ENCODE data around the gene IFT57. TPM values are rescaled to one million over a fixed set of nuclear protein-coding genes. Genes with fewer than 3 reads are reported as not detected.

Gene IFT57
- total RNA-seq, 1 donor from 2014 or later = 27.5 TPM

DNA sequence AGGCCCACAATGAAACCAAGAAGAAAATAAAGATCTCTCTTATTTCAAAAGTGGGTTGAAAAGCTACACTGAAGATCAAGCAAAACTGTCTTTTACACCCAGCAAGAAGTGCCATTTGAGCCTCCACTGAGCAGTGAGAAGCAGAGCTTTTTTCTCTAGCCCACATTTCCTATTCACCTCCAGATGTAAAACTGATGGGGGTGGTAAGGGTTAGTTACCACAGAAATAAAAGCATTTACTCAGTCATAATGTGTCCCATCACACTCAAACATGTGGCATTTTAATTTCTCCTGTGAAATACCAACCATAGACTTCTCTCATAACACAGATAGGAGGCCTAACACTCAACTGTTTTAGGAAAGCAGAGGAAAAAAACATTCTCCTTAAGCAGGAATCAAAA lies 21.0 kb downstream of the IFT57 start:
- no peak overlapping the region for H3K9ac ChIP-seq (ENCODE audit: low read length)
- FAIRE-seq (no peak), DNase-seq (ENCODE audit: low read depth) (no peak)
- H4K20me1 ChIP-seq (ENCODE audit: insufficient read depth, low read length) = no peaks in the 10 kb centered on the region
- H3K27ac ChIP-seq (ENCODE audit: low read depth, low read length) = no peak overlapping the region
- no peak overlapping the region for H3K4me3 ChIP-seq (ENCODE audit: insufficient read depth, low read depth, low read length)
- Mint-ChIP-seq H3K36me3 (ENCODE audit: low read depth, unreplicated experiment) (peaks cover 2% of the 10 kb centered on the region), H3K4me3 (ENCODE audit: unreplicated experiment) (no peak overlapping the region), H3K27ac (ENCODE audit: unreplicated experiment) (no peak overlapping the region), H3K27me3 (ENCODE audit: low read depth, unreplicated experiment) (no peaks in the 10 kb centered on the region), H3K9me3 (ENCODE audit: unreplicated experiment) (no peaks in the 10 kb centered on the region), H3K4me1 (ENCODE audit: low read depth, unreplicated experiment) (peaks cover 17% of the 10 kb centered on the region)
- TF ChIP-seq, protein P1, sequence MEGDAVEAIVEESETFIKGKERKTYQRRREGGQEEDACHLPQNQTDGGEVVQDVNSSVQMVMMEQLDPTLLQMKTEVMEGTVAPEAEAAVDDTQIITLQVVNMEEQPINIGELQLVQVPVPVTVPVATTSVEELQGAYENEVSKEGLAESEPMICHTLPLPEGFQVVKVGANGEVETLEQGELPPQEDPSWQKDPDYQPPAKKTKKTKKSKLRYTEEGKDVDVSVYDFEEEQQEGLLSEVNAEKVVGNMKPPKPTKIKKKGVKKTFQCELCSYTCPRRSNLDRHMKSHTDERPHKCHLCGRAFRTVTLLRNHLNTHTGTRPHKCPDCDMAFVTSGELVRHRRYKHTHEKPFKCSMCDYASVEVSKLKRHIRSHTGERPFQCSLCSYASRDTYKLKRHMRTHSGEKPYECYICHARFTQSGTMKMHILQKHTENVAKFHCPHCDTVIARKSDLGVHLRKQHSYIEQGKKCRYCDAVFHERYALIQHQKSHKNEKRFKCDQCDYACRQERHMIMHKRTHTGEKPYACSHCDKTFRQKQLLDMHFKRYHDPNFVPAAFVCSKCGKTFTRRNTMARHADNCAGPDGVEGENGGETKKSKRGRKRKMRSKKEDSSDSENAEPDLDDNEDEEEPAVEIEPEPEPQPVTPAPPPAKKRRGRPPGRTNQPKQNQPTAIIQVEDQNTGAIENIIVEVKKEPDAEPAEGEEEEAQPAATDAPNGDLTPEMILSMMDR (IDR thresholded peaks at IDR 0.05; ENCODE audit: insufficient read depth, low read depth, low read length) = no peak
- no peak for TF ChIP-seq EZH2 (IDR thresholded peaks at IDR 0.05; ENCODE audit: insufficient read depth, low read length)
- no peak overlapping the region for H3K4me2 ChIP-seq (ENCODE audit: low read length)
- no peaks in the 10 kb centered on the region for H3K4me1 ChIP-seq (ENCODE audit: insufficient read depth, low read length)
- peaks cover 4% of the 10 kb centered on the region for H3K36me3 ChIP-seq (ENCODE audit: insufficient read depth, low read length)
- H3K27me3 ChIP-seq (ENCODE audit: insufficient read depth, low read length) = no peaks in the 10 kb centered on the region
- no peaks in the 10 kb centered on the region for H3K79me2 ChIP-seq (ENCODE audit: insufficient read depth, low read length)
- H2AFZ ChIP-seq (ENCODE audit: low read depth, low read length) = no peak overlapping the region
- no peaks in the 10 kb centered on the region for H3K9me3 ChIP-seq (ENCODE audit: insufficient read depth, low read depth, low read length)

DNA sequence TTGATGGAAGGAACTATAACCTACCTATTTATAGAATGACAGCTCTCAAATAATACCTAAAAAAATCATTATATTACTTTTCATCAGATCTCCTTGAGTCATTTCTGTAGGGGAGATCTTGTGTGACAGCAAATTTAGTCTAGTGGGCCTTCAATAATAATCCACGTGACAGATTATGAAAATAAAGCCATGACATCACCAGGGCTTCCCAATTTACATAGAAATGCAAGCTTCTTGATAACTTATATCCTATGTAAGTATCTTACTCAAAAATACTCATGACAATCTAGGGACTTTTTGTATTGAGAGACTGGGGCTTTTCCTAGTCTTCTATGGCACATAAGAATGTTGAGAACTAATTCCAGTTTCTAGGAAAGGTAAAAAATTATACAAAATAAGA lies 21.6 kb downstream of the IFT57 start:
- Histone ChIP-seq H3K4me3 (ENCODE audit: insufficient read depth, low read depth, low read length) (no peak overlapping the region), H3K9ac (ENCODE audit: low read length) (no peak overlapping the region), H3K27me3 (ENCODE audit: insufficient read depth, low read length) (no peaks in the 10 kb centered on the region), H2AFZ (ENCODE audit: low read depth, low read length) (no peak overlapping the region), H3K9me3 (ENCODE audit: insufficient read depth, low read depth, low read length) (no peaks in the 10 kb centered on the region), H3K36me3 (ENCODE audit: insufficient read depth, low read length) (peaks cover 4% of the 10 kb centered on the region), H4K20me1 (ENCODE audit: insufficient read depth, low read length) (no peaks in the 10 kb centered on the region), H3K27ac (ENCODE audit: low read depth, low read length) (no peak overlapping the region), H3K4me2 (ENCODE audit: low read length) (no peak overlapping the region), H3K79me2 (ENCODE audit: insufficient read depth, low read length) (no peaks in the 10 kb centered on the region), H3K4me1 (ENCODE audit: insufficient read depth, low read length) (no peaks in the 10 kb centered on the region)
- H3K4me3 Mint-ChIP-seq (ENCODE audit: unreplicated experiment) = no peak overlapping the region
- H3K27ac Mint-ChIP-seq (ENCODE audit: unreplicated experiment) = no peak overlapping the region
- H3K27me3 Mint-ChIP-seq (ENCODE audit: low read depth, unreplicated experiment) = no peaks in the 10 kb centered on the region
- peaks cover 17% of the 10 kb centered on the region for H3K4me1 Mint-ChIP-seq (ENCODE audit: low read depth, unreplicated experiment)
- FAIRE-seq (no peak), DNase-seq (ENCODE audit: low read depth) (no peak)
- no peaks in the 10 kb centered on the region for H3K9me3 Mint-ChIP-seq (ENCODE audit: unreplicated experiment)
- peaks cover 2% of the 10 kb centered on the region for H3K36me3 Mint-ChIP-seq (ENCODE audit: low read depth, unreplicated experiment)
- TF ChIP-seq EZH2 (IDR thresholded peaks at IDR 0.05; ENCODE audit: insufficient read depth, low read length) = no peak
- TF ChIP-seq, protein P1 (IDR thresholded peaks at IDR 0.05; ENCODE audit: insufficient read depth, low read depth, low read length) = no peak

DNA sequence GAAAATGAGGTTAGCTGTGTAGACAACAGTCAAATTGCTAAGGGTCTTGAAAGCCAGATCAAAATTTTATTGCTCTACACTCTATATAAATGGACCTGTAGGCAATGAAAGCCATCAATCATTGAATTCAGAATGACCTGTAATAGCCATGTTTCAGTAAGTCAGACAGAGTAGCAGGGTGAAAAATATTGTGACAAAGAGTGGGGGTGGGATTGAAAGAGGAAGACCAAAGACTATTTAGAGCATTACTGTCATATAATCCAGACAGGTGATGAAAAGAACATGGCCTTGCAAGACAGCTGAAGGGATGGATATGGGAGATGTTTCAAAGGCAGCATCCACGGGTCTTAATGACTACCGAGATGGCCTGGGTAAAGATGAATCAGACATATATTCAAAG lies 22.2 kb downstream of the IFT57 start:
- H3K36me3 Mint-ChIP-seq (ENCODE audit: low read depth, unreplicated experiment) = peaks cover 2% of the 10 kb centered on the region

More for the DNA sequence above, 22.2 kb downstream of the IFT57 start:
- Histone ChIP-seq H3K27ac (ENCODE audit: low read depth, low read length) (no peak overlapping the region), H2AFZ (ENCODE audit: low read depth, low read length) (no peak overlapping the region), H4K20me1 (ENCODE audit: insufficient read depth, low read length) (no peaks in the 10 kb centered on the region), H3K4me1 (ENCODE audit: insufficient read depth, low read length) (no peaks in the 10 kb centered on the region), H3K36me3 (ENCODE audit: insufficient read depth, low read length) (peaks cover 4% of the 10 kb centered on the region), H3K4me2 (ENCODE audit: low read length) (no peak overlapping the region), H3K79me2 (ENCODE audit: insufficient read depth, low read length) (no peaks in the 10 kb centered on the region), H3K9me3 (ENCODE audit: insufficient read depth, low read depth, low read length) (no peaks in the 10 kb centered on the region), H3K27me3 (ENCODE audit: insufficient read depth, low read length) (no peaks in the 10 kb centered on the region), H3K9ac (ENCODE audit: low read length) (no peak overlapping the region), H3K4me3 (ENCODE audit: insufficient read depth, low read depth, low read length) (no peak overlapping the region)
- Mint-ChIP-seq H3K4me1 (ENCODE audit: low read depth, unreplicated experiment) (peaks cover 17% of the 10 kb centered on the region), H3K27ac (ENCODE audit: unreplicated experiment) (no peak overlapping the region), H3K9me3 (ENCODE audit: unreplicated experiment) (no peaks in the 10 kb centered on the region), H3K27me3 (ENCODE audit: low read depth, unreplicated experiment) (no peaks in the 10 kb centered on the region), H3K4me3 (ENCODE audit: unreplicated experiment) (no peak overlapping the region)
- FAIRE-seq (no peak), DNase-seq (ENCODE audit: low read depth) (no peak)
- TF ChIP-seq, protein P1 (IDR thresholded peaks at IDR 0.05; ENCODE audit: insufficient read depth, low read depth, low read length) = no peak
- TF ChIP-seq EZH2 (IDR thresholded peaks at IDR 0.05; ENCODE audit: insufficient read depth, low read length) = no peak
